Mucosa of stomach (tissue), 1 donor: ENCODE results near the gene FBLN7.

Experiments
- H3K27me3 ChIP-seq: one replicate; pipeline ENCODE4 v1.7.0; 2013; ENCODE audit warnings: mild to moderate bottlenecking, low read length; ENCODE audit not compliant: control insufficient read depth, insufficient read depth
- H3K36me3 ChIP-seq: one replicate; pipeline ENCODE4 v1.7.0; 2013; ENCODE audit warnings: low read length; ENCODE audit not compliant: control insufficient read depth, insufficient read depth
- H3K4me1 ChIP-seq: one replicate; pipeline ENCODE4 v1.7.0; 2013; ENCODE audit warnings: mild to moderate bottlenecking, low read length; ENCODE audit not compliant: control insufficient read depth, insufficient read depth
- H3K4me3 ChIP-seq: one replicate; pipeline ENCODE4 v1.7.0; 2013; ENCODE audit warnings: low read length
- H3K9ac ChIP-seq: one replicate; pipeline ENCODE4 v1.7.0; 2013; ENCODE audit warnings: mild to moderate bottlenecking, low read length, moderate library complexity
- H3K9me3 ChIP-seq: one replicate; pipeline ENCODE4 v1.7.0; 2013; ENCODE audit warnings: mild to moderate bottlenecking, low read length, moderate library complexity; ENCODE audit not compliant: control insufficient read depth
- donor health status: Pancreatic carcinoma.

The FBLN7 gene

DNA sequence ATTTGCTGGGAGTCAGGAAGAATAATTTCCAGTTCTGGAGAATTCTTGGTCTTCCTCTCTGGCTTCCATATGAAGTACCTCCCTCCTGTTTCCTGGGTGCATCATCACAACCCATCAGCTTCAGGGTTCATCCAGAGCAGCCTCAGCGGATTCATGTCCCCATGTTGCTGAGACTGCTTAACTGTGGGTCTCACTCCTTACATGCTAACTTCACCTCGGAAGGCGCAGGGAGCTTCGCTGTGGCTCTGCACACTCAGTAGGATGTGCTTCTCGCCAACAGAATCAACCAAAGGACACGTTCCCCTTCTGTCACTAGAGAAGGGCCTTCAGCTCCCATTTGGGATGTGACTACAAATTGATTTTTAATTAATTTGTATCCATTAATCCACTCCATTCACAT lies 24.2 kb downstream of the FBLN7 start:
- Histone ChIP-seq H3K36me3 (no peaks in the 10 kb centered on the region), H3K4me3 (no peak overlapping the region), H3K9me3 (no peaks in the 10 kb centered on the region)

DNA sequence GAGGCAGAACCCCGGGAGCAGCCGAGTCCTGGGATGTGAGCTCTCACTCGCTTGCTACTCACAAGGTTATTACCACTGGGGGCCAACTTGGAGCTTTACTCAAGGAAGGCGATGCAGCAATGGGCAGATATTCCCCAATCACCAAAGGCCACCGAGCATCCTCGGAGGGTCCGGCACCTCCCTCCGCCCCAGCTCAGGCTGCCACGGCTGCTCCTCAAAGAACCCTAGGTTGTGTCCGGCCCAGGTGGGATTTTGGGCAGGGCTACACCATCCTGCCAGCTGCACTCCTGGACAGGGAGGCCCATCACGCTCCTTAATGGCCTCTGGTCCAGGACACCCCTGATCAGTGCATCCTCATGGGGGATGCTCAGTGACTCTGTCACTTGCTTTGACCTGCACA lies 24.8 kb downstream of the FBLN7 start:
- Histone ChIP-seq H3K36me3 (no peaks in the 10 kb centered on the region), H3K9me3 (no peaks in the 10 kb centered on the region), H3K9ac (no peak overlapping the region), H3K27me3 (no peaks in the 10 kb centered on the region), H3K4me3 (no peak overlapping the region), H3K4me1 (no peaks in the 10 kb centered on the region)

More for the DNA sequence above, 24.2 kb downstream of the FBLN7 start:
- Histone ChIP-seq H3K4me1 (no peaks in the 10 kb centered on the region), H3K9ac (no peak overlapping the region), H3K27me3 (no peaks in the 10 kb centered on the region)

- Histone ChIP-seq H3K4me1 (no peaks in the 10 kb centered on the region), H3K9me3 (no peaks in the 10 kb centered on the region), H3K9ac (no peak overlapping the region), H3K27me3 (no peaks in the 10 kb centered on the region), H3K36me3 (no peaks in the 10 kb centered on the region), H3K4me3 (no peak overlapping the region)
Measured at GRCh38 chr2:112163541-112163981, 25.4 kb downstream of the FBLN7 start.

GRCh38 chr2:112164876-112165275 lies 26.7 kb downstream of the FBLN7 start:
- H3K4me1 ChIP-seq, result no peaks in the 10 kb centered on the region
- no peaks in the 10 kb centered on the region for H3K27me3 ChIP-seq
- H3K36me3 ChIP-seq, result no peaks in the 10 kb centered on the region
- H3K4me3 ChIP-seq, result no peak overlapping the region
- no peaks in the 10 kb centered on the region for H3K9me3 ChIP-seq
- H3K9ac ChIP-seq, result no peak overlapping the region

DNA sequence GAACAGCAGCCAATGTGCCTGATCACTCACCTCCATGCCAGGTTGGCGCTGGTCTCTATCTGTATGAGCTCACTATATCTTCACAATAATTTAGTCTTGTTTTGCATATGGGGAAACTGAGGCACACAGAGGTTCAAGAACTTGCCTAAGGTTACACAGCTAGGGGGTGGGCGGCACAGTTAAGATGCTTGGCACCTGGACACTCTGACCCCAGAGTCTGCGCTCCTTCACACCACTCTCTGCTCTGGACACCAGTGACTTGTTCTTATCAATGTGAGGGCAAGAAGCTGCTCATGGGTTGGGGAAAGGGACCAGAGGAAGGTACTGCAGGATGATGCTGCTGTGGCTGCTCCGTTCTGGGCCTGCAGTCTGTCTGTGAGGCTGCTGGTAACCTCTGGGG lies 27.1 kb downstream of the FBLN7 start:
- H3K9ac ChIP-seq, result no peak overlapping the region

GRCh38 chr2:112166806-112167499 lies 28.8 kb downstream of the FBLN7 start:
- Histone ChIP-seq H3K4me1 (no peaks in the 10 kb centered on the region), H3K27me3 (no peaks in the 10 kb centered on the region), H3K4me3 (no peak overlapping the region), H3K36me3 (no peaks in the 10 kb centered on the region), H3K9me3 (no peaks in the 10 kb centered on the region), H3K9ac (no peak overlapping the region)

More for the DNA sequence above, 27.1 kb downstream of the FBLN7 start:
- H3K4me3 ChIP-seq, result no peak overlapping the region
- no peaks in the 10 kb centered on the region for H3K9me3 ChIP-seq
- no peaks in the 10 kb centered on the region for H3K27me3 ChIP-seq
- no peaks in the 10 kb centered on the region for H3K4me1 ChIP-seq
- no peaks in the 10 kb centered on the region for H3K36me3 ChIP-seq

- H3K27me3 ChIP-seq, result no peaks in the 10 kb centered on the region
- no peaks in the 10 kb centered on the region for H3K36me3 ChIP-seq
- H3K9ac ChIP-seq, result no peak overlapping the region
- no peaks in the 10 kb centered on the region for H3K9me3 ChIP-seq
- no peaks in the 10 kb centered on the region for H3K4me1 ChIP-seq
- H3K4me3 ChIP-seq, result no peak overlapping the region
Measured at GRCh38 chr2:112168422-112169124, 30.4 kb downstream of the FBLN7 start.

DNA sequence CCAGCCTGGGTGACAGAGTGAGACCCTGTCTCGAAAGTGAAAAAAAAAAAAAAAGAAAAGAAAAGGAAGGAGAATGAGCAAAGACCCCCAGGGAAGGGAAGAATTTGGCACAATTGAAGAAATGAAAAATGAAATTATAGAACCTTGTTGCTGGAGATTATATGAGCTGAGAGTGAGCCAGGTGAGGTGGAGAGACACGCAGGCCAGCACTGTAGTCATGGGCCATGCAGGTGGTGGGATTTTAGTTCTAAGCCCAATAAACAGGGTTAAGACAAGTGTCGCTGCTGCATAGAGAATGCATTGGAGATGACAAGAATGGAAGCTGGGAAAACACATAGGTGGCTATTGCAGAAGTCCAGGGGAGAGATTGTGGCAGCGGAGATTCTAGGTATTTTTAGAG lies 32.3 kb downstream of the FBLN7 start:
- no peaks in the 10 kb centered on the region for H3K4me1 ChIP-seq
- no peak overlapping the region for H3K9ac ChIP-seq
- no peak overlapping the region for H3K4me3 ChIP-seq
- no peaks in the 10 kb centered on the region for H3K27me3 ChIP-seq
- no peaks in the 10 kb centered on the region for H3K9me3 ChIP-seq
- H3K36me3 ChIP-seq, result no peaks in the 10 kb centered on the region

DNA sequence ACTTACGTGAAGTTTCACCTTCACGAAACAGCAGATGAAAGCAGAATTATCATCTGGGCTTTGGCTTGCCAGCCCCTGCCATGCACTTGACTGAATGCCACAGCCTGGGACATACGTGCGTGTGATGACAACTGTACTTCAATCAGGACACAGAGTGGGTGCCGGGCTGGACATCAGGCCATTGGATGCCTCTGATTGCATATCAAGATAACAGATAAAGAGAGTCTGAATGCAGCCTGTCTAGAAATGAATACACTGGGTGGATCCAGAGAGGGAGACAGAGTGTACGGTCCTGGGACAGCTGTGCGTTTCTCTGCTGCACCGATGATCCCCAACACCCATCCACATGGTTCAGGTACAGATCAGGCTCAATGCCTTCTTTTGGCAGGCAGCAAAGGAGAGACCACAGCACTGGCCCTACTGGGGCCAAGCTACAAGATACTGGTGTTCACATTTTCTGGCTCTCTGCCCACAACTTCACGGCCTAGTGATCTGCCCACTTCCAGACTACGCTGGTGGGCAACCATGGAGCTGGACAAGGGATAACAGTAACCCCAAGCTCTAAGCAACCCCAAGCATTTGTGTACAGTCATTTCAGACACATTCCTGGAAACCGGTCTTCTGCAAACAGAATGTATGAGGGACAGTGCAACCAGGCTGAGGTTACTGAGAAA lies 35.6 kb downstream of the FBLN7 start:
- Histone ChIP-seq H3K4me1 (no peaks in the 10 kb centered on the region), H3K9ac (no peak overlapping the region), H3K27me3 (no peaks in the 10 kb centered on the region), H3K4me3 (no peak overlapping the region), H3K36me3 (no peaks in the 10 kb centered on the region), H3K9me3 (no peaks in the 10 kb centered on the region)

- no peaks in the 10 kb centered on the region for H3K9me3 ChIP-seq
- H3K4me1 ChIP-seq, result no peaks in the 10 kb centered on the region
- no peak overlapping the region for H3K4me3 ChIP-seq
- no peak overlapping the region for H3K9ac ChIP-seq
- H3K36me3 ChIP-seq, result no peaks in the 10 kb centered on the region
- H3K27me3 ChIP-seq, result no peaks in the 10 kb centered on the region
Measured at GRCh38 chr2:112174383-112174782, 36.2 kb downstream of the FBLN7 start.

GRCh38 chr2:112175333-112175732 lies 37.1 kb downstream of the FBLN7 start:
- H3K27me3 ChIP-seq, result no peaks in the 10 kb centered on the region
- H3K9me3 ChIP-seq, result no peaks in the 10 kb centered on the region
- no peak overlapping the region for H3K9ac ChIP-seq
- H3K4me3 ChIP-seq, result no peak overlapping the region
- no peaks in the 10 kb centered on the region for H3K4me1 ChIP-seq
- H3K36me3 ChIP-seq, result no peaks in the 10 kb centered on the region

GRCh38 chr2:112175958-112176573 lies 37.9 kb downstream of the FBLN7 start:
- Histone ChIP-seq H3K9ac (no peak overlapping the region), H3K9me3 (no peaks in the 10 kb centered on the region), H3K4me1 (no peaks in the 10 kb centered on the region), H3K27me3 (no peaks in the 10 kb centered on the region), H3K4me3 (no peak overlapping the region), H3K36me3 (no peaks in the 10 kb centered on the region)
